H9 (cell line): ENCODE data around the gene EIF2S2. TPM values are rescaled to one million over a fixed set of nuclear protein-coding genes. Genes with fewer than 3 reads are reported as not detected.

ENCODE experiments used
- DNase-seq: peaks from one replicate; pipeline ENCODE4 v3.0.0-alpha.2; 2017
- H2AFZ ChIP-seq: one replicate; pipeline ENCODE4 v1.6.1; 2013; ENCODE audit warnings: mild to moderate bottlenecking, low read length, control low read depth, moderate library complexity
- H2AK5ac ChIP-seq: 2 replicates; pipeline ENCODE4 v1.6.1; 2013; ENCODE audit warnings: low read length, control low read depth, mixed read lengths; ENCODE audit not compliant: insufficient read length
- H2BK120ac ChIP-seq: one replicate; pipeline ENCODE4 v1.6.1; 2013; ENCODE audit warnings: low read depth, mild to moderate bottlenecking, low read length, control low read depth, inconsistent platforms; ENCODE audit not compliant: poor library complexity, severe bottlenecking
- H2BK12ac ChIP-seq: 2 replicates; pipeline ENCODE4 v1.6.1; 2013; ENCODE audit warnings: low read length, control low read depth, mixed read lengths, low read depth; ENCODE audit not compliant: insufficient read length
- H2BK15ac ChIP-seq: 2 replicates; pipeline ENCODE4 v1.6.1; 2013; ENCODE audit warnings: low read depth, low read length, control low read depth
- H2BK20ac ChIP-seq: one replicate; pipeline ENCODE4 v1.6.1; 2013; ENCODE audit warnings: low read depth, mild to moderate bottlenecking, low read length, control low read depth, inconsistent platforms; ENCODE audit not compliant: poor library complexity, severe bottlenecking
- H2BK5ac ChIP-seq: 2 replicates; pipeline ENCODE4 v1.6.1; 2013; ENCODE audit warnings: low read length, control low read depth, mixed read lengths; ENCODE audit not compliant: insufficient read length
- H3K14ac ChIP-seq: 2 replicates; pipeline ENCODE4 v1.6.1; 2013; ENCODE audit warnings: low read length, control low read depth; ENCODE audit not compliant: insufficient read depth
- H3K18ac ChIP-seq: 2 replicates; pipeline ENCODE4 v1.6.1; 2013; ENCODE audit warnings: low read depth, mild to moderate bottlenecking, mixed read lengths, low read length, control low read depth; ENCODE audit not compliant: insufficient read length
- H3K23ac ChIP-seq: 2 replicates; pipeline ENCODE4 v1.6.1; 2013; ENCODE audit warnings: low read length, control low read depth, mixed read lengths, low read depth; ENCODE audit not compliant: insufficient read length
- H3K23me2 ChIP-seq: 2 replicates; pipeline ENCODE4 v1.6.1; 2013; ENCODE audit warnings: low read depth, mild to moderate bottlenecking, mixed read lengths, low read length, control low read depth; ENCODE audit not compliant: insufficient read length, poor library complexity, severe bottlenecking
- H3K27ac ChIP-seq: 2 replicates; pipeline ENCODE4 v1.5.1; 2013; ENCODE audit warnings: low read length, control low read depth, mixed read lengths, low read depth; ENCODE audit not compliant: insufficient read length
- H3K27me3 ChIP-seq: 2 replicates; pipeline ENCODE4 v1.6.1; 2013; ENCODE audit warnings: low read length, control low read depth, inconsistent platforms; ENCODE audit not compliant: insufficient read depth
- H3K4ac ChIP-seq: 2 replicates; pipeline ENCODE4 v1.6.1; 2013; ENCODE audit warnings: low read depth, mild to moderate bottlenecking, control low read depth, inconsistent platforms, low read length, moderate library complexity
- H3K4me1 ChIP-seq: 2 replicates; pipeline ENCODE4 v1.6.1; 2013; ENCODE audit warnings: low read length, control low read depth, inconsistent platforms; ENCODE audit not compliant: insufficient read depth
- H3K4me2 ChIP-seq: 2 replicates; pipeline ENCODE4 v1.6.1; 2013; ENCODE audit warnings: low read length, control low read depth, mixed read lengths; ENCODE audit not compliant: insufficient read length, insufficient read depth
- H3K56ac ChIP-seq: 2 replicates; pipeline ENCODE4 v1.6.1; 2013; ENCODE audit warnings: low read depth, mild to moderate bottlenecking, mixed read lengths, low read length, control low read depth; ENCODE audit not compliant: insufficient read length
- H3K79me1 ChIP-seq: 2 replicates; pipeline ENCODE4 v1.6.1; 2013; ENCODE audit warnings: low read depth, mild to moderate bottlenecking, moderate library complexity, low read length, control low read depth, inconsistent platforms; ENCODE audit not compliant: insufficient read depth, poor library complexity, severe bottlenecking
- H3K79me2 ChIP-seq: 2 replicates; pipeline ENCODE4 v1.6.1; 2013; ENCODE audit warnings: low read length, control low read depth, inconsistent platforms; ENCODE audit not compliant: insufficient read depth
- H3K9ac ChIP-seq: 2 replicates; pipeline ENCODE4 v1.6.1; 2013; ENCODE audit warnings: low read length, control low read depth, mixed read lengths; ENCODE audit not compliant: insufficient read length; ENCODE audit errors: extremely low read depth
- H3K9me3 ChIP-seq: one replicate; pipeline ENCODE4 v1.6.1; 2013; ENCODE audit warnings: low read depth, low read length, inconsistent platforms; ENCODE audit not compliant: control insufficient read depth
- H3T11ph ChIP-seq: one replicate; pipeline ENCODE4 v1.6.1; 2013; ENCODE audit warnings: mild to moderate bottlenecking, low read length, control low read depth, inconsistent platforms
- H4K20me1 ChIP-seq: one replicate; pipeline ENCODE4 v1.6.1; 2013; ENCODE audit not compliant: control insufficient read depth, insufficient read length, insufficient read depth
- H4K5ac ChIP-seq: 2 replicates; pipeline ENCODE4 v1.6.1; 2013; ENCODE audit warnings: low read depth, mild to moderate bottlenecking, mixed read lengths, low read length, control low read depth; ENCODE audit not compliant: insufficient read length
- H4K8ac ChIP-seq: replicated peaks from 2 replicates; pipeline ENCODE4 v1.6.1; 2013; ENCODE audit warnings: low read length, control low read depth, mixed read lengths, low read depth; ENCODE audit not compliant: insufficient read length
- H4K91ac ChIP-seq: 2 replicates; pipeline ENCODE4 v1.6.1; 2013; ENCODE audit warnings: low read depth, mild to moderate bottlenecking, moderate library complexity, mixed read lengths, low read length, control low read depth; ENCODE audit not compliant: insufficient read length
- H3K27ac Mint-ChIP-seq, 3 experiments: 2 replicates in 2 of 3; 3 replicates in 1 of 3; pipeline ENCODE4 v1.8.0; 2020 to 2021; ENCODE audit warnings: mixed read lengths in 3 of 3, mild to moderate bottlenecking in 1 of 3, moderate library complexity in 1 of 3
- H3K27me3 Mint-ChIP-seq: 2 replicates; pipeline ENCODE4 v1.8.0; 2021; ENCODE audit warnings: low read depth, mild to moderate bottlenecking, moderate library complexity, mixed read lengths
- H3K36me3 Mint-ChIP-seq, 3 experiments: 2 replicates in 2 of 3; 3 replicates in 1 of 3; pipeline ENCODE4 v1.8.0; 2020 to 2021; ENCODE audit warnings: low read depth in 3 of 3, mixed read lengths in 3 of 3; ENCODE audit not compliant: insufficient read depth in 1 of 3
- H3K4me1 Mint-ChIP-seq, 2 experiments: 2 replicates each; pipeline ENCODE4 v1.8.0; 2020; ENCODE audit warnings: mixed read lengths in 2 of 2
- H3K4me3 Mint-ChIP-seq, 2 experiments: 2 replicates in 1 of 2; 3 replicates in 1 of 2; pipeline ENCODE4 v1.8.0; 2020 to 2021; ENCODE audit warnings: mild to moderate bottlenecking in 2 of 2, mixed read lengths in 2 of 2, moderate library complexity in 1 of 2
- H3K9me3 Mint-ChIP-seq, 2 experiments: 2 replicates in 1 of 2; 3 replicates in 1 of 2; pipeline ENCODE4 v1.8.0; 2020; ENCODE audit warnings: mild to moderate bottlenecking in 2 of 2, mixed read lengths in 2 of 2, moderate library complexity in 1 of 2
- CTCF ChIP-seq: fragments of 200-600 bp; sonication (generic); conservative IDR thresholded peaks from 3 replicates; pipeline ENCODE4 v1.8.0; 2021; ENCODE audit warnings: antibody characterized with exemption, mild to moderate bottlenecking
- WGBS: extraction: QIAGEN DNeasy Blood & Tissue Kit; methylation state at CpG from one replicate; pipeline ENCODE4 v1.1.7; 2013; ENCODE audit warnings: missing lambda C conversion rate, low lambda C conversion rate, mixed read lengths; ENCODE audit not compliant: insufficient read length; ENCODE audit errors: extremely low coverage; 5-methylcytosine and 5-hydroxymethylcytosine counted together
- total RNA-seq: library from RNA; stranded (reverse); gene quantifications from 2 replicates; pipeline ENCODE4 v1.2.1, GENCODE V29; 2021

The EIF2S2 gene
- total RNA-seq, 1 experiment from 2014 or later, result 188 TPM

GRCh38 chr20:34076952-34077351 lies 35.1 kb downstream of the EIF2S2 start:
- Mint-ChIP-seq H3K4me1 (peaks cover 3 to 15% of the 10 kb centered on the region in 2 experiments; a peak in 2 of 4 replicates), H3K27ac (no peak overlapping the region; a peak in 1 of 7 replicates), H3K9me3 (no peaks in the 10 kb centered on the region), H3K27me3 (no peaks in the 10 kb centered on the region), H3K36me3 (peaks cover 17 to 75% (median 37%) of the 10 kb centered on the region in 3 experiments; a peak in 6 of 7 replicates), H3K4me3 (no peak overlapping the region)
- Histone ChIP-seq H3K18ac (no peak overlapping the region), H2AFZ (no peak overlapping the region), H4K5ac (no peak overlapping the region), H3K4ac (no peak overlapping the region), H4K8ac (no peak overlapping the region), H3K4me2 (no peak overlapping the region), H2AK5ac (no peak overlapping the region), H3K27me3 (no peaks in the 10 kb centered on the region), H4K20me1 (no peaks in the 10 kb centered on the region), H3K27ac (no peak overlapping the region), H2BK120ac (no peak overlapping the region), H3T11ph (no peak overlapping the region), H3K79me1 (no peaks in the 10 kb centered on the region), H4K91ac (no peak overlapping the region), H3K23ac (no peak overlapping the region), H3K4me1 (no peaks in the 10 kb centered on the region), H2BK5ac (no peak overlapping the region), H3K56ac (no peak overlapping the region), H3K23me2 (no peaks in the 10 kb centered on the region), H3K79me2 (no peaks in the 10 kb centered on the region), H2BK20ac (no peak overlapping the region), H3K14ac (no peak overlapping the region), H2BK15ac (no peak overlapping the region), H3K9me3 (no peaks in the 10 kb centered on the region), H2BK12ac (no peak overlapping the region), H3K9ac (no peak overlapping the region)
- WGBS, result no CpG with 5 or more reads among the region's 20 CpGs
- no peak for DNase-seq
- TF ChIP-seq CTCF, result no peak
